GM23338 (cell line): ENCODE measurements around the gene ZNF567.

Experiments
- CTCF ChIP-seq, 2 experiments: fragments of 200-600 bp in 1 of 2; sonication (generic) in 1 of 2; conservative IDR thresholded peaks; 2 replicates each; pipeline versions ENCODE4 v1.5.1 to v1.6.1; 2016 to 2017; ENCODE audit warnings: antibody characterized with exemption in 2 of 2, low read depth in 2 of 2, mild to moderate bottlenecking in 2 of 2, moderate library complexity in 1 of 2
- JUNB ChIP-seq: IDR thresholded peaks from one replicate; pipeline ENCODE4 v1.6.1; 2016; ENCODE audit warnings: antibody characterized with exemption; ENCODE audit not compliant: unreplicated experiment
- POLR2AphosphoS5 ChIP-seq: IDR thresholded peaks from 2 replicates; pipeline ENCODE4 v1.6.1; 2016; ENCODE audit warnings: antibody characterized with exemption, low read depth
- STAT1 ChIP-seq: IDR thresholded peaks from one replicate; pipeline ENCODE4 v1.6.1; 2016; ENCODE audit warnings: antibody characterized with exemption; ENCODE audit not compliant: unreplicated experiment

GRCh38 chr19:36687214-36688056 lies at the start of gene ZNF567:
- TF ChIP-seq CTCF (conservative IDR thresholded peaks at IDR 0.05; ENCODE audit: low read depth in 2 of 2), result no peak
- TF ChIP-seq POLR2AphosphoS5, result peak; percentile 99
- TF ChIP-seq JUNB, result no peak
- no peak for TF ChIP-seq STAT1
